Measurements from ENCODE around the gene GRID2.

The GRID2 gene

GRCh38 chr4:93433840-93434239, 1130.1 kb downstream of the GRID2 start:
- Histone ChIP-seq H3K4me3 (ENCODE audit: low read depth, low read length) (no peak overlapping the region), H3K9me3 (ENCODE audit: severe bottlenecking) (no peaks in the 10 kb centered on the region), H3K36me3 (no peaks in the 10 kb centered on the region), H3K27me3 (ENCODE audit: insufficient read depth, low read depth, severe bottlenecking) (no peaks in the 10 kb centered on the region), H3K27ac (no peak overlapping the region)
- no peak for DNase-seq
- no peak for TF ChIP-seq CTCF (IDR thresholded peaks at IDR 0.05; ENCODE audit: low read depth, low read length)

- Histone ChIP-seq H3K9me3 (ENCODE audit: severe bottlenecking) (no peaks in the 10 kb centered on the region), H3K27me3 (ENCODE audit: insufficient read depth, low read depth, severe bottlenecking) (no peaks in the 10 kb centered on the region), H3K36me3 (no peaks in the 10 kb centered on the region), H3K27ac (no peak overlapping the region), H3K4me3 (ENCODE audit: low read depth, low read length) (no peak overlapping the region)
- no peak for DNase-seq
- no peak for TF ChIP-seq CTCF (IDR thresholded peaks at IDR 0.05; ENCODE audit: low read depth, low read length)
Observed at GRCh38 chr4:93436000-93436626, 1132.3 kb downstream of the GRID2 start.

- H3K36me3 ChIP-seq = no peaks in the 10 kb centered on the region
- TF ChIP-seq CTCF (IDR thresholded peaks at IDR 0.05; ENCODE audit: low read depth, low read length) = no peak
- no peak for DNase-seq
- H3K27ac ChIP-seq = no peak overlapping the region
- H3K27me3 ChIP-seq (ENCODE audit: insufficient read depth, low read depth, severe bottlenecking) = no peaks in the 10 kb centered on the region
- no peaks in the 10 kb centered on the region for H3K9me3 ChIP-seq (ENCODE audit: severe bottlenecking)
- no peak overlapping the region for H3K4me3 ChIP-seq (ENCODE audit: low read depth, low read length)
Observed at GRCh38 chr4:93437991-93438390, 1134.2 kb downstream of the GRID2 start.

GRCh38 chr4:93444860-93445259, 1141.1 kb downstream of the GRID2 start:
- no peak overlapping the region for H3K27ac ChIP-seq
- H3K27me3 ChIP-seq (ENCODE audit: insufficient read depth, low read depth, severe bottlenecking) = no peaks in the 10 kb centered on the region
- H3K4me3 ChIP-seq (ENCODE audit: low read depth, low read length) = no peak overlapping the region
- DNase-seq = no peak
- no peaks in the 10 kb centered on the region for H3K9me3 ChIP-seq (ENCODE audit: severe bottlenecking)
- no peaks in the 10 kb centered on the region for H3K36me3 ChIP-seq
- no peak for TF ChIP-seq CTCF (IDR thresholded peaks at IDR 0.05; ENCODE audit: low read depth, low read length)

- no peak overlapping the region for H3K27ac ChIP-seq
- no peak for TF ChIP-seq CTCF (IDR thresholded peaks at IDR 0.05; ENCODE audit: low read depth, low read length)
- no peak for DNase-seq
- H3K9me3 ChIP-seq (ENCODE audit: severe bottlenecking) = no peaks in the 10 kb centered on the region
- no peaks in the 10 kb centered on the region for H3K36me3 ChIP-seq
- no peak overlapping the region for H3K4me3 ChIP-seq (ENCODE audit: low read depth, low read length)
- H3K27me3 ChIP-seq (ENCODE audit: insufficient read depth, low read depth, severe bottlenecking) = no peaks in the 10 kb centered on the region
Observed at GRCh38 chr4:93446038-93446437, 1142.3 kb downstream of the GRID2 start.

- no peak for TF ChIP-seq CTCF (IDR thresholded peaks at IDR 0.05; ENCODE audit: low read depth, low read length)
- no peak for DNase-seq
- H3K27ac ChIP-seq = no peak overlapping the region
- H3K9me3 ChIP-seq (ENCODE audit: severe bottlenecking) = no peaks in the 10 kb centered on the region
- H3K27me3 ChIP-seq (ENCODE audit: insufficient read depth, low read depth, severe bottlenecking) = no peaks in the 10 kb centered on the region
- no peak overlapping the region for H3K4me3 ChIP-seq (ENCODE audit: low read depth, low read length)
- no peaks in the 10 kb centered on the region for H3K36me3 ChIP-seq
Observed at GRCh38 chr4:93448691-93449293, 1145.0 kb downstream of the GRID2 start.

Measured in WERI-Rb-1 (cell line).